ENCODE results near the gene CEND1.

Gene CEND1

GRCh38 chr11:826227-826621, 36.3 kb upstream of the CEND1 start:
- H3K4me3 ChIP-seq (ENCODE audit: low read depth, low read length): no peak overlapping the region
- peaks cover 16% of the 10 kb centered on the region for H3K36me3 ChIP-seq (ENCODE audit: control insufficient read depth, insufficient read depth, low read length)
- no peak overlapping the region for H3K9ac ChIP-seq (ENCODE audit: low read depth, low read length)
- H3K4me1 ChIP-seq (ENCODE audit: control insufficient read depth, insufficient read depth, low read length): peaks cover 2% of the 10 kb centered on the region
- H3K27me3 ChIP-seq (ENCODE audit: control insufficient read depth, insufficient read depth, low read length): peaks cover 16% of the 10 kb centered on the region
- H3K9me3 ChIP-seq (ENCODE audit: control insufficient read depth, insufficient read depth, low read length): no peaks in the 10 kb centered on the region

DNA sequence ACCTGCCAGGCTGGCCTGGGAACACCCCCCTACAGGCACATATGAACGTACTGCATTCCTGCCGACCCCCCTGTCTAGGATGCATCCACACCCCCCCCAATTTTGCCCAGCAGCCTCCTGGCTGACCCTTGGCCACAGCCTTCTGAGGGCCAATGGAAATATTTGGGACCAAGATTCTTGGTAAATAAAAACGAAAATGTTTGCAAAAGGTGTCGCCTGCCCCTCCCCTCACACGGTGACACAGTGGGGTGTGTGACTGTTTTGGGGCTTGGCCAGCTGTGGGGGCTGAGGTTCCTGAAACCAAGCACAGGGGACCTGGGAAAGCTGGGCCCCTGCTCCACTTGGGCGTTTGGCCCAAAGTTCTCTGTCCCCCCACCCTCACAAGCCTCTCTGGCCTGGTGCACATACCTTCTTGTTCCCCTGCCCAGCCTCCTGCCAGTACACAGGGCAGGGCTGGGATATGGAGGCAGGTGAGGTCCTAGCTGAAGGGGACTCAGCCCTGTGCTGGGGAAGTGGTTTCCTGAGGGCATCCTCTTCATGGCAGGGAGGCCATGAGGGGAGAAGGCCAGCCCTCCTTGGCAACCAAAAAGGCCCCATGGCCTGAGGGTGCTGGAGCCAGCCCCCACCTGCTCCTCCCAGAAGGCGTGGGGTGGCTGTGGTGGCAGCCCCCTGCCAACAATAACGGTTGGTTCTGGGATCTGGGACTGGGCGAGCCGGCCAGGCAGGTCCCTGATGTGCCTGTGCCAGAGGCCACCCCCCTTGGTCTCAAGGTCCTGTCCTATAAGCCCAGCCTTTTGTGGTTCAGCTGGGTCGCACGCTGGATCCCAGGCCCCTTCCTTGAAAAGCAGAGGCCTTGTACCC, 35.7 kb upstream of the CEND1 start:
- Histone ChIP-seq H3K9ac (ENCODE audit: low read depth, low read length) (no peak overlapping the region), H3K4me3 (ENCODE audit: low read depth, low read length) (no peak overlapping the region), H3K4me1 (ENCODE audit: control insufficient read depth, insufficient read depth, low read length) (no peaks in the 10 kb centered on the region), H3K9me3 (ENCODE audit: control insufficient read depth, insufficient read depth, low read length) (no peaks in the 10 kb centered on the region), H3K27me3 (ENCODE audit: control insufficient read depth, insufficient read depth, low read length) (peaks cover 10% of the 10 kb centered on the region), H3K36me3 (ENCODE audit: control insufficient read depth, insufficient read depth, low read length) (peaks cover 16% of the 10 kb centered on the region)

GRCh38 chr11:824942-825341, 35.1 kb upstream of the CEND1 start:
- Histone ChIP-seq H3K9me3 (ENCODE audit: control insufficient read depth, insufficient read depth, low read length) (no peaks in the 10 kb centered on the region), H3K9ac (ENCODE audit: low read depth, low read length) (no peak overlapping the region), H3K36me3 (ENCODE audit: control insufficient read depth, insufficient read depth, low read length) (peaks cover 16% of the 10 kb centered on the region), H3K4me1 (ENCODE audit: control insufficient read depth, insufficient read depth, low read length) (no peaks in the 10 kb centered on the region), H3K27me3 (ENCODE audit: control insufficient read depth, insufficient read depth, low read length) (peaks cover 8% of the 10 kb centered on the region), H3K4me3 (ENCODE audit: low read depth, low read length) (no peak overlapping the region)

GRCh38 chr11:824292-824880, 34.5 kb upstream of the CEND1 start:
- Histone ChIP-seq H3K9ac (ENCODE audit: low read depth, low read length) (no peak overlapping the region), H3K4me1 (ENCODE audit: control insufficient read depth, insufficient read depth, low read length) (no peaks in the 10 kb centered on the region), H3K4me3 (ENCODE audit: low read depth, low read length) (no peak overlapping the region), H3K9me3 (ENCODE audit: control insufficient read depth, insufficient read depth, low read length) (no peaks in the 10 kb centered on the region), H3K27me3 (ENCODE audit: control insufficient read depth, insufficient read depth, low read length) (peaks cover 6% of the 10 kb centered on the region), H3K36me3 (ENCODE audit: control insufficient read depth, insufficient read depth, low read length) (peaks cover 16% of the 10 kb centered on the region)

DNA sequence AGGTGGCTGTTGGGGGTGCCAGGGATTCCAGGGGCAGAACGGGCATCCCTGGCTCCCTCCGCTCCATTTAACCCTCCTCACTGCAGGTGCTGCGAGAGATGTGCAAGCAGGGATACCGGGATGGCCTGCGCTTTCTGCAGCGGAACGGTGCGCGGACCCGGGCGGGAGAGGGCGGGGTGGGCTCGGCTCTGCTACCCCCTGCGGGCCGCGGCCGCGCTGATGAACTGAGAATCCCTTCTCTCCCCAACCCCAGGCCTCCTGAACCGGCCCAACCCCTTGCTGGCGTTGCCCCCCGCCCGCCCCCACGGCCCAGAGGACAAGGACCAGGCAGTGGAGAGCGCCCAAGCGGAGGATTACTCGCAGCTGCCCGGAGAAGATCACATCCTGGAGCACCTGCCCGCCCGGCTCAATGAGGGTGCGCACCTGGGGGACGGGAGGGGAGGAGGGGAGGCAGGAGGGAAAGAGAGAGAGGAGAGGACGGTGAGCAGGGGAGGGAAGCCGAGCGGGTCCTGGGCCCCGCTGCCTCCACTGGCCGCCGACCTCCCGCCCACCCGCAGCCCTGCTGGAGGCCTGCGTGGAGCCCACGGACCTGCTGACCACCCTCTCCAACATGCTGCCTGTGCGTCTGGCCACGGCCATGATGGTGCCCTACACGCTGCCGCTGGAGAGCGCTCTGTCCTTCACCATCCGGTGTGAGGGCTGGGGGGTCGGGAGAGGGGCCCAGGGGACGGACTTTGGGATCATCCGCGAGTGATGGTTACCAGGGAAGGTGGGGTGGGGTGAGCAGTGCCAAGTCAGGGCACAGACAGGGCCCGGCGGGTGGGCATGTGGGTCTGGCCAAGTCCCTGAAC, 33.8 kb upstream of the CEND1 start:
- Histone ChIP-seq H3K9me3 (ENCODE audit: control insufficient read depth, insufficient read depth, low read length) (no peaks in the 10 kb centered on the region), H3K27me3 (ENCODE audit: control insufficient read depth, insufficient read depth, low read length) (peaks cover 2% of the 10 kb centered on the region), H3K9ac (ENCODE audit: low read depth, low read length) (no peak overlapping the region), H3K4me3 (ENCODE audit: low read depth, low read length) (no peak overlapping the region), H3K4me1 (ENCODE audit: control insufficient read depth, insufficient read depth, low read length) (peaks cover 1% of the 10 kb centered on the region), H3K36me3 (ENCODE audit: control insufficient read depth, insufficient read depth, low read length) (peaks cover 16% of the 10 kb centered on the region)

- Histone ChIP-seq H3K9me3 (ENCODE audit: control insufficient read depth, insufficient read depth, low read length) (no peaks in the 10 kb centered on the region), H3K4me1 (ENCODE audit: control insufficient read depth, insufficient read depth, low read length) (peaks cover 2% of the 10 kb centered on the region), H3K27me3 (ENCODE audit: control insufficient read depth, insufficient read depth, low read length) (no peaks in the 10 kb centered on the region), H3K4me3 (ENCODE audit: low read depth, low read length) (no peak overlapping the region), H3K36me3 (ENCODE audit: control insufficient read depth, insufficient read depth, low read length) (peaks cover 16% of the 10 kb centered on the region), H3K9ac (ENCODE audit: low read depth, low read length) (no peak overlapping the region)
Observed at GRCh38 chr11:821512-822371, 31.9 kb upstream of the CEND1 start.

- no peaks in the 10 kb centered on the region for H3K27me3 ChIP-seq (ENCODE audit: control insufficient read depth, insufficient read depth, low read length)
- H3K9me3 ChIP-seq (ENCODE audit: control insufficient read depth, insufficient read depth, low read length): no peaks in the 10 kb centered on the region
- peaks cover 16% of the 10 kb centered on the region for H3K36me3 ChIP-seq (ENCODE audit: control insufficient read depth, insufficient read depth, low read length)
- H3K4me1 ChIP-seq (ENCODE audit: control insufficient read depth, insufficient read depth, low read length): peaks cover 2% of the 10 kb centered on the region
- H3K9ac ChIP-seq (ENCODE audit: low read depth, low read length): no peak overlapping the region
- H3K4me3 ChIP-seq (ENCODE audit: low read depth, low read length): peak overlapping the region; percentile 69
Observed at GRCh38 chr11:820655-821511, 31.0 kb upstream of the CEND1 start.

DNA sequence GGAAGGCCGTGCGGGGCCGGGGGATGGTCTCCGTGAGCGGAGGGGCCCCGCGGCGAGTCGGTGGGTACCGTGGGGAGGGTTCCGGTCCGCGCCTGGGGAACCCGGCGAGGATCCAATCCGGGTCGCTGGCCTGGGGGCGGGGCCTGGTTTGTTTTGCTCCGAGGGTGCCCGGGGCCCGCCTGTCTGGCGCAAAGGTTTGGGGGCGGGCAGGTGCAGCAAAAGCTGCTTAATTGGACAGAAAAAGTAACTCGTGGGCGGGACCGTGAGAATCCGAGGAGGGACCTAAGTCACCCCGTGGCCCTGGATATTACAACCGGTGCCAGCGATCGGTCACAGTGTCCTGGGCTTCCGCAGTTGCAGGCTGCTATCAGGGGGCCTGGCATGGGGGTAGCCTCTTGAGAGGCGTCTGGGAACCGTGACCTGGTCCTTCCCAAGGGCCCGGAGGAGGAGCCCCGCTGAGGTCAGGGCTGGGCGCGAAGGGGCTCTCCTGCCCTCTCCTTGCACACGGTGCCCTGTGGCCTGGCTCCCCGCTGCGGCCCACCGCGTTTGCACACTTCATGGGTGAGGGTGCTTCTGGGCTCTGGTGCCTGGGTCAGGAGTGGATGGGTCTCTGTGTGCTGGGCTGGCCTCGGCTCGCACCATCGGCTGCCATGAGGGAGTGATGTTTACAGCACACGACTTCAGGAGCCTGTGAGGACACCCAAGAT, 30.2 kb upstream of the CEND1 start:
- H3K4me1 ChIP-seq (ENCODE audit: control insufficient read depth, insufficient read depth, low read length): peaks cover 2% of the 10 kb centered on the region

GRCh38 chr11:819129-819931, 29.4 kb upstream of the CEND1 start:
- H3K36me3 ChIP-seq (ENCODE audit: control insufficient read depth, insufficient read depth, low read length): peaks cover 8% of the 10 kb centered on the region
- peak overlapping the region; percentile 54 for H3K9ac ChIP-seq (ENCODE audit: low read depth, low read length)

More for the DNA sequence above, 30.2 kb upstream of the CEND1 start:
- Histone ChIP-seq H3K36me3 (ENCODE audit: control insufficient read depth, insufficient read depth, low read length) (peaks cover 16% of the 10 kb centered on the region), H3K27me3 (ENCODE audit: control insufficient read depth, insufficient read depth, low read length) (no peaks in the 10 kb centered on the region), H3K4me3 (ENCODE audit: low read depth, low read length) (peak overlapping the region; percentile 69), H3K9ac (ENCODE audit: low read depth, low read length) (no peak overlapping the region), H3K9me3 (ENCODE audit: control insufficient read depth, insufficient read depth, low read length) (no peaks in the 10 kb centered on the region)

More at GRCh38 chr11:819129-819931, 29.4 kb upstream of the CEND1 start:
- H3K4me1 ChIP-seq (ENCODE audit: control insufficient read depth, insufficient read depth, low read length): peaks cover 2% of the 10 kb centered on the region
- no peaks in the 10 kb centered on the region for H3K9me3 ChIP-seq (ENCODE audit: control insufficient read depth, insufficient read depth, low read length)
- H3K27me3 ChIP-seq (ENCODE audit: control insufficient read depth, insufficient read depth, low read length): no peaks in the 10 kb centered on the region
- peak overlapping the region; percentile 69 for H3K4me3 ChIP-seq (ENCODE audit: low read depth, low read length)
